GM21723 (cell line): ENCODE data around the gene CYCS.

Experiments
- ATAC-seq: cut with Tn5 transposase; IDR thresholded peaks from one replicate; pipeline ENCODE4 v1.9.1; 2021; ENCODE audit warnings: mild to moderate bottlenecking, moderate library complexity; ENCODE audit not compliant: unreplicated experiment

Gene CYCS

DNA sequence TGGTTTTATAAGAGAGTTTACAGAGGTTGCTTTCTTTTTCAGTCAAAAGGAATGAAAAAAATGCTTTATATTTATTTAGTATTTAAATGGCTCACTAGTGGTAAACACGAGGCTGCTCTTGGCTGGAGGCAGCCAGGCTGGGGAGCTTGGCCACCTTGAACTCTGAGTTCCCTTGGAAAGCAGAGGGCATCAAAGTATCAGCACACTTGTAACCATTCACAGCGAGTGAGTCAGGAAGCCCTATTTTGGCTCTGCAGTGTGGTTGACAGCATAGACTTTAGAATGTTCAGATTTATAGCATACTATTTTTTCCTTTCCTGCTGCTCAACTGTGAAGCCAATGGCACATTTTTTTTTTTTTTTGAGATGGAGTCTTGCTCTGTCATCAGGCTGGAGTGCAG, 51.6 kb downstream of the CYCS start:
- no peak for ATAC-seq
